Subcutaneous abdominal adipose tissue (tissue), 5 donors: Measurements from ENCODE around the gene HS6ST1.

Experiments
- H3K27ac ChIP-seq: one replicate; pipeline ENCODE4 v1.7.0; 2013; ENCODE audit warnings: low read depth, mild to moderate bottlenecking, inconsistent platforms, low read length, moderate library complexity
- H3K27me3 ChIP-seq, 5 donors: one replicate each; pipeline ENCODE4 v1.7.0; 2013; ENCODE audit warnings: low read length in 5 of 5, inconsistent platforms in 1 of 5; ENCODE audit not compliant: control insufficient read depth in 5 of 5, insufficient read depth in 4 of 5
- H3K36me3 ChIP-seq, 5 donors: one replicate each; pipeline ENCODE4 v1.7.0; 2013; ENCODE audit warnings: low read length in 5 of 5; ENCODE audit not compliant: control insufficient read depth in 5 of 5, insufficient read depth in 5 of 5
- H3K4me1 ChIP-seq, 5 donors: one replicate each; pipeline ENCODE4 v1.7.0; 2013; ENCODE audit warnings: low read length in 5 of 5, mild to moderate bottlenecking in 3 of 5, moderate library complexity in 1 of 5; ENCODE audit not compliant: control insufficient read depth in 5 of 5, insufficient read depth in 5 of 5
- H3K4me3 ChIP-seq, 5 donors: one replicate each; pipeline ENCODE4 v1.7.0; 2013; ENCODE audit warnings: low read length in 5 of 5, low read depth in 1 of 5
- H3K9ac ChIP-seq, 5 donors: one replicate each; pipeline ENCODE4 v1.7.0; 2013; ENCODE audit warnings: low read length in 5 of 5, mild to moderate bottlenecking in 4 of 5, moderate library complexity in 3 of 5
- H3K9me3 ChIP-seq, 5 donors: one replicate each; pipeline ENCODE4 v1.7.0; 2013; ENCODE audit warnings: low read length in 5 of 5; ENCODE audit not compliant: control insufficient read depth in 5 of 5
- donor health status: healthy.
- donor health status: healthy.
- donor health status: healthy.
- donor health status: healthy.
- donor health status: healthy.

HS6ST1 gene

GRCh38 chr2:128318776-128319464 is at the start of gene HS6ST1:
TSS of gene HS6ST1 (minus strand) at chr2:128318868. CDS start at chr2:128318563, 305 bp downstream.
- H3K9me3 ChIP-seq = no peaks in the 10 kb centered on the region
- H3K4me3 ChIP-seq = peak within 1 kb of the TSS in 4 of 5 donors; percentile 68 to 84 (median 78)
- H3K27ac ChIP-seq = no peak within 1 kb of the TSS
- peak within 1 kb of the TSS in 4 of 5 donors; percentile 49 to 82 (median 70) for H3K9ac ChIP-seq
- H3K27me3 ChIP-seq = no peaks in the 10 kb centered on the region
- H3K4me1 ChIP-seq = peaks cover 3 to 71% (median 60%) of the 10 kb centered on the region in 5 donors
- H3K36me3 ChIP-seq = peaks cover 0 to 6% (median 0%) of the 10 kb centered on the region in 5 donors

GRCh38 chr2:128367601-128368359 is 49.1 kb upstream of the HS6ST1 start:
- H3K27me3 ChIP-seq = no peaks in the 10 kb centered on the region
- peaks cover 2 to 13% (median 5%) of the 10 kb centered on the region in 5 donors for H3K4me1 ChIP-seq
- H3K27ac ChIP-seq = no peak overlapping the region
- H3K9ac ChIP-seq = no peak overlapping the region
- H3K4me3 ChIP-seq = no peak overlapping the region
- no peaks in the 10 kb centered on the region for H3K36me3 ChIP-seq
- no peaks in the 10 kb centered on the region for H3K9me3 ChIP-seq

- Histone ChIP-seq H3K4me3 (no peak overlapping the region), H3K4me1 (peaks cover 2 to 19% (median 6%) of the 10 kb centered on the region in 5 donors), H3K9ac (no peak overlapping the region), H3K27ac (no peak overlapping the region), H3K9me3 (no peaks in the 10 kb centered on the region), H3K27me3 (no peaks in the 10 kb centered on the region), H3K36me3 (no peaks in the 10 kb centered on the region)
Measured at GRCh38 chr2:128366713-128367511, 48.2 kb upstream of the HS6ST1 start.

GRCh38 chr2:128365217-128365905 is 46.7 kb upstream of the HS6ST1 start:
- H3K4me3 ChIP-seq = no peak overlapping the region
- H3K9me3 ChIP-seq = no peaks in the 10 kb centered on the region
- no peaks in the 10 kb centered on the region for H3K36me3 ChIP-seq
- peaks cover 2 to 19% (median 6%) of the 10 kb centered on the region in 5 donors for H3K4me1 ChIP-seq
- no peaks in the 10 kb centered on the region for H3K27me3 ChIP-seq
- no peak overlapping the region for H3K27ac ChIP-seq
- no peak overlapping the region for H3K9ac ChIP-seq

- Histone ChIP-seq H3K36me3 (no peaks in the 10 kb centered on the region), H3K27ac (no peak overlapping the region), H3K27me3 (no peaks in the 10 kb centered on the region), H3K9ac (no peak overlapping the region), H3K4me3 (no peak overlapping the region), H3K4me1 (peaks cover 0 to 11% (median 1%) of the 10 kb centered on the region in 5 donors), H3K9me3 (no peaks in the 10 kb centered on the region)
Measured at GRCh38 chr2:128364441-128364911, 45.8 kb upstream of the HS6ST1 start.

GRCh38 chr2:128363934-128364361 is 45.3 kb upstream of the HS6ST1 start:
- H3K4me3 ChIP-seq = no peak overlapping the region
- peaks cover 0 to 10% (median 0%) of the 10 kb centered on the region in 5 donors for H3K4me1 ChIP-seq
- H3K27ac ChIP-seq = no peak overlapping the region
- no peak overlapping the region for H3K9ac ChIP-seq
- H3K27me3 ChIP-seq = no peaks in the 10 kb centered on the region
- no peaks in the 10 kb centered on the region for H3K9me3 ChIP-seq
- H3K36me3 ChIP-seq = no peaks in the 10 kb centered on the region

GRCh38 chr2:128362889-128363228 is 44.2 kb upstream of the HS6ST1 start:
- Histone ChIP-seq H3K27me3 (no peaks in the 10 kb centered on the region), H3K9ac (no peak overlapping the region), H3K9me3 (no peaks in the 10 kb centered on the region), H3K4me3 (no peak overlapping the region), H3K27ac (no peak overlapping the region), H3K4me1 (peaks cover 0 to 10% (median 0%) of the 10 kb centered on the region in 5 donors), H3K36me3 (no peaks in the 10 kb centered on the region)

GRCh38 chr2:128362176-128362888 is 43.7 kb upstream of the HS6ST1 start:
- no peak overlapping the region for H3K27ac ChIP-seq
- H3K4me1 ChIP-seq = peaks cover 0 to 10% (median 0%) of the 10 kb centered on the region in 5 donors
- no peaks in the 10 kb centered on the region for H3K27me3 ChIP-seq
- no peaks in the 10 kb centered on the region for H3K9me3 ChIP-seq
- no peak overlapping the region for H3K9ac ChIP-seq
- no peak overlapping the region for H3K4me3 ChIP-seq
- H3K36me3 ChIP-seq = no peaks in the 10 kb centered on the region
